ENCODE results near the gene KRTAP6-2. TPM values are rescaled to one million over a fixed set of nuclear protein-coding genes. Genes with fewer than 3 reads are reported as not detected.

The KRTAP6-2 gene
- total and polyA plus RNA-seq, 2 experiments from 2014 or later: not detected

DNA sequence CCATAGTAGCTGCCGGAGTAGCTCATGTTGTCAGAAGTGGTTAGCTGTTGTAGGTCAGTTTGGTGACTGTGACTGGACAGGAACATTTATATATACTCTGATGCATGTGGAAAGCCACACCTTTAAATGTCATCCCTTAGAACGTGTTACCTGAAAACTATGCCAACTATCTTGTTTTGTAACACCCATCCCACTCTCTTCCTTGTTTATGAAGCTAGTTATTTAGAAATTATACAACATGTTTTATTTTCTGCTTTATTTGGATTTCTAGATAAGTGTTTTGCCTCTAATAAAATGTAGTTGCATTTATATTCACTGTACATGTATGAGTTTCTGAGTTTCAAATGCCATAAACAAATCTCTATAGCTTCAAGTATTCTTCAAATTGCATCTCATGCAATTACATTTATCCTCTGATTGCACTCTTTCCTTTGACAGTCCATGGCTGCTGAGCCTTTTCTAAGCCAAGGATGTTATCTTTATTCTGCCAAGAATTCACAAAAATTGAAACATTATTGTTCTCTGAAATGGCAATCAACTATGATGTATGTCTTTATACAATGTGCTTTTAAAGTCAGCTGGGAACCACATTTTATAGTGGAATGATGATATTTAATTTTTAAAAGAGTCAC lies 37.3 kb downstream of the KRTAP6-2 start, which contains the start of gene KRTAP19-7:
KRTAP19-7 (minus strand) TSS at position 51 of the 632 bp plus-strand sequence; CDS start at position 26, 25 bp downstream.
- Histone ChIP-seq H3K36me3 (ENCODE audit: insufficient read depth) (no peaks in the 10 kb centered on the region), H3F3A (replicated peaks; ENCODE audit: low read depth) (no peaks in the 10 kb centered on the region), H3K4me3 (no peak within 1 kb of the TSS), H3K27me3 (ENCODE audit: insufficient read depth) (no peaks in the 10 kb centered on the region), H3K27ac (ENCODE audit: low read depth) (no peak within 1 kb of the TSS), H3K9me2 (ENCODE audit: insufficient read depth) (no peaks in the 10 kb centered on the region), H3K4me2 (no peak within 1 kb of the TSS), H3K79me2 (replicated peaks; ENCODE audit: insufficient read depth) (no peaks in the 10 kb centered on the region), H2AFZ (no peak within 1 kb of the TSS), H3K4me1 (ENCODE audit: insufficient read depth) (no peaks in the 10 kb centered on the region), H4K20me1 (replicated peaks; ENCODE audit: insufficient read depth) (no peaks in the 10 kb centered on the region)
- no peaks in the 10 kb centered on the region for H3K27me3 Mint-ChIP-seq (ENCODE audit: insufficient read depth, low read depth, poor library complexity)
- DNase-seq (ENCODE audit: low spot score) (no peak), ATAC-seq (no peak)
- no peaks in the 10 kb centered on the region for H3K9me3 Mint-ChIP-seq
- H3K4me1 Mint-ChIP-seq: no peaks in the 10 kb centered on the region
- H3K27ac Mint-ChIP-seq: no peak within 1 kb of the TSS
- TF ChIP-seq EZH2phosphoT487 (IDR thresholded peaks at IDR 0.05; ENCODE audit: unreplicated experiment) (no peak), CREB1 (CRISPR knock-in tag; IDR thresholded peaks at IDR 0.05; ENCODE audit: low read depth) (no peak), ZNF114 (CRISPR knock-in tag; IDR thresholded peaks at IDR 0.05) (no peak), ZNF331 (CRISPR knock-in tag; IDR thresholded peaks at IDR 0.05; ENCODE audit: low read depth) (no peak), NANOG (IDR thresholded peaks at IDR 0.05; ENCODE audit: borderline replicate concordance) (no peak), JUNB (IDR thresholded peaks at IDR 0.05; ENCODE audit: unreplicated experiment) (no peak), EZH2 (IDR thresholded peaks at IDR 0.05; ENCODE audit: low read depth, unreplicated experiment) (no peak), STAT1 (IDR thresholded peaks at IDR 0.05; ENCODE audit: unreplicated experiment) (no peak), POLR2AphosphoS5 (IDR thresholded peaks at IDR 0.05; ENCODE audit: low read depth) (no peak)
- TF ChIP-seq, protein P1, sequence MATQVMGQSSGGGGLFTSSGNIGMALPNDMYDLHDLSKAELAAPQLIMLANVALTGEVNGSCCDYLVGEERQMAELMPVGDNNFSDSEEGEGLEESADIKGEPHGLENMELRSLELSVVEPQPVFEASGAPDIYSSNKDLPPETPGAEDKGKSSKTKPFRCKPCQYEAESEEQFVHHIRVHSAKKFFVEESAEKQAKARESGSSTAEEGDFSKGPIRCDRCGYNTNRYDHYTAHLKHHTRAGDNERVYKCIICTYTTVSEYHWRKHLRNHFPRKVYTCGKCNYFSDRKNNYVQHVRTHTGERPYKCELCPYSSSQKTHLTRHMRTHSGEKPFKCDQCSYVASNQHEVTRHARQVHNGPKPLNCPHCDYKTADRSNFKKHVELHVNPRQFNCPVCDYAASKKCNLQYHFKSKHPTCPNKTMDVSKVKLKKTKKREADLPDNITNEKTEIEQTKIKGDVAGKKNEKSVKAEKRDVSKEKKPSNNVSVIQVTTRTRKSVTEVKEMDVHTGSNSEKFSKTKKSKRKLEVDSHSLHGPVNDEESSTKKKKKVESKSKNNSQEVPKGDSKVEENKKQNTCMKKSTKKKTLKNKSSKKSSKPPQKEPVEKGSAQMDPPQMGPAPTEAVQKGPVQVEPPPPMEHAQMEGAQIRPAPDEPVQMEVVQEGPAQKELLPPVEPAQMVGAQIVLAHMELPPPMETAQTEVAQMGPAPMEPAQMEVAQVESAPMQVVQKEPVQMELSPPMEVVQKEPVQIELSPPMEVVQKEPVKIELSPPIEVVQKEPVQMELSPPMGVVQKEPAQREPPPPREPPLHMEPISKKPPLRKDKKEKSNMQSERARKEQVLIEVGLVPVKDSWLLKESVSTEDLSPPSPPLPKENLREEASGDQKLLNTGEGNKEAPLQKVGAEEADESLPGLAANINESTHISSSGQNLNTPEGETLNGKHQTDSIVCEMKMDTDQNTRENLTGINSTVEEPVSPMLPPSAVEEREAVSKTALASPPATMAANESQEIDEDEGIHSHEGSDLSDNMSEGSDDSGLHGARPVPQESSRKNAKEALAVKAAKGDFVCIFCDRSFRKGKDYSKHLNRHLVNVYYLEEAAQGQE (IDR thresholded peaks at IDR 0.05; ENCODE audit: unreplicated experiment): no peak
- TF ChIP-seq, protein P2, sequence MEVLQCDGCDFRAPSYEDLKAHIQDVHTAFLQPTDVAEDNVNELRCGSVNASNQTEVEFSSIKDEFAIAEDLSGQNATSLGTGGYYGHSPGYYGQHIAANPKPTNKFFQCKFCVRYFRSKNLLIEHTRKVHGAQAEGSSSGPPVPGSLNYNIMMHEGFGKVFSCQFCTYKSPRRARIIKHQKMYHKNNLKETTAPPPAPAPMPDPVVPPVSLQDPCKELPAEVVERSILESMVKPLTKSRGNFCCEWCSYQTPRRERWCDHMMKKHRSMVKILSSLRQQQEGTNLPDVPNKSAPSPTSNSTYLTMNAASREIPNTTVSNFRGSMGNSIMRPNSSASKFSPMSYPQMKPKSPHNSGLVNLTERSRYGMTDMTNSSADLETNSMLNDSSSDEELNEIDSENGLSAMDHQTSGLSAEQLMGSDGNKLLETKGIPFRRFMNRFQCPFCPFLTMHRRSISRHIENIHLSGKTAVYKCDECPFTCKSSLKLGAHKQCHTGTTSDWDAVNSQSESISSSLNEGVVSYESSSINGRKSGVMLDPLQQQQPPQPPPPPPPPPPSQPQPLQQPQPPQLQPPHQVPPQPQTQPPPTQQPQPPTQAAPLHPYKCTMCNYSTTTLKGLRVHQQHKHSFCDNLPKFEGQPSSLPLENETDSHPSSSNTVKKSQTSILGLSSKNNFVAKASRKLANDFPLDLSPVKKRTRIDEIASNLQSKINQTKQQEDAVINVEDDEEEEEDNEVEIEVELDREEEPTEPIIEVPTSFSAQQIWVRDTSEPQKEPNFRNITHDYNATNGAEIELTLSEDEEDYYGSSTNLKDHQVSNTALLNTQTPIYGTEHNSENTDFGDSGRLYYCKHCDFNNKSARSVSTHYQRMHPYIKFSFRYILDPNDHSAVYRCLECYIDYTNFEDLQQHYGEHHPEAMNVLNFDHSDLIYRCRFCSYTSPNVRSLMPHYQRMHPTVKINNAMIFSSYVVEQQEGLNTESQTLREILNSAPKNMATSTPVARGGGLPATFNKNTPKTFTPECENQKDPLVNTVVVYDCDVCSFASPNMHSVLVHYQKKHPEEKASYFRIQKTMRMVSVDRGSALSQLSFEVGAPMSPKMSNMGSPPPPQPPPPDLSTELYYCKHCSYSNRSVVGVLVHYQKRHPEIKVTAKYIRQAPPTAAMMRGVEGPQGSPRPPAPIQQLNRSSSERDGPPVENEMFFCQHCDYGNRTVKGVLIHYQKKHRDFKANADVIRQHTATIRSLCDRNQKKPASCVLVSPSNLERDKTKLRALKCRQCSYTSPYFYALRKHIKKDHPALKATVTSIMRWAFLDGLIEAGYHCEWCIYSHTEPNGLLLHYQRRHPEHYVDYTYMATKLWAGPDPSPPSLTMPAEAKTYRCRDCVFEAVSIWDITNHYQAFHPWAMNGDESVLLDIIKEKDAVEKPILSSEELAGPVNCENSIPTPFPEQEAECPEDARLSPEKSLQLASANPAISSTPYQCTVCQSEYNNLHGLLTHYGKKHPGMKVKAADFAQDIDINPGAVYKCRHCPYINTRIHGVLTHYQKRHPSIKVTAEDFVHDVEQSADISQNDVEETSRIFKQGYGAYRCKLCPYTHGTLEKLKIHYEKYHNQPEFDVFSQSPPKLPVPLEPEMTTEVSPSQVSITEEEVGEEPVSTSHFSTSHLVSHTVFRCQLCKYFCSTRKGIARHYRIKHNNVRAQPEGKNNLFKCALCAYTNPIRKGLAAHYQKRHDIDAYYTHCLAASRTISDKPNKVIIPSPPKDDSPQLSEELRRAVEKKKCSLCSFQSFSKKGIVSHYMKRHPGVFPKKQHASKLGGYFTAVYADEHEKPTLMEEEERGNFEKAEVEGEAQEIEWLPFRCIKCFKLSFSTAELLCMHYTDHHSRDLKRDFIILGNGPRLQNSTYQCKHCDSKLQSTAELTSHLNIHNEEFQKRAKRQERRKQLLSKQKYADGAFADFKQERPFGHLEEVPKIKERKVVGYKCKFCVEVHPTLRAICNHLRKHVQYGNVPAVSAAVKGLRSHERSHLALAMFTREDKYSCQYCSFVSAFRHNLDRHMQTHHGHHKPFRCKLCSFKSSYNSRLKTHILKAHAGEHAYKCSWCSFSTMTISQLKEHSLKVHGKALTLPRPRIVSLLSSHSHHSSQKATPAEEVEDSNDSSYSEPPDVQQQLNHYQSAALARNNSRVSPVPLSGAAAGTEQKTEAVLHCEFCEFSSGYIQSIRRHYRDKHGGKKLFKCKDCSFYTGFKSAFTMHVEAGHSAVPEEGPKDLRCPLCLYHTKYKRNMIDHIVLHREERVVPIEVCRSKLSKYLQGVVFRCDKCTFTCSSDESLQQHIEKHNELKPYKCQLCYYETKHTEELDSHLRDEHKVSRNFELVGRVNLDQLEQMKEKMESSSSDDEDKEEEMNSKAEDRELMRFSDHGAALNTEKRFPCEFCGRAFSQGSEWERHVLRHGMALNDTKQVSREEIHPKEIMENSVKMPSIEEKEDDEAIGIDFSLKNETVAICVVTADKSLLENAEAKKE (CRISPR knock-in tag; IDR thresholded peaks at IDR 0.05): no peak
- TF ChIP-seq, protein P3, sequence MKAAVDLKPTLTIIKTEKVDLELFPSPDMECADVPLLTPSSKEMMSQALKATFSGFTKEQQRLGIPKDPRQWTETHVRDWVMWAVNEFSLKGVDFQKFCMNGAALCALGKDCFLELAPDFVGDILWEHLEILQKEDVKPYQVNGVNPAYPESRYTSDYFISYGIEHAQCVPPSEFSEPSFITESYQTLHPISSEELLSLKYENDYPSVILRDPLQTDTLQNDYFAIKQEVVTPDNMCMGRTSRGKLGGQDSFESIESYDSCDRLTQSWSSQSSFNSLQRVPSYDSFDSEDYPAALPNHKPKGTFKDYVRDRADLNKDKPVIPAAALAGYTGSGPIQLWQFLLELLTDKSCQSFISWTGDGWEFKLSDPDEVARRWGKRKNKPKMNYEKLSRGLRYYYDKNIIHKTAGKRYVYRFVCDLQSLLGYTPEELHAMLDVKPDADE (IDR thresholded peaks at IDR 0.05): no peak
- no peaks in the 10 kb centered on the region for H3K36me3 Mint-ChIP-seq (ENCODE audit: low read depth)
- H3K4me3 Mint-ChIP-seq: no peak within 1 kb of the TSS

All from GM23338 (cell line).